HG02642 (cell line): ENCODE measurements around the gene COPS3.
"Not testable (repeated sequence)": the region's sequence is repeated elsewhere in the genome, so short reads cannot be mapped to it uniquely, and the experiment has no call there.

Experiments used
- ATAC-seq: cut with Tn5 transposase; IDR thresholded peaks from one replicate; pipeline ENCODE4 v1.9.1; 2021; ENCODE audit warnings: mild to moderate bottlenecking; ENCODE audit not compliant: unreplicated experiment, poor library complexity

The COPS3 gene

DNA sequence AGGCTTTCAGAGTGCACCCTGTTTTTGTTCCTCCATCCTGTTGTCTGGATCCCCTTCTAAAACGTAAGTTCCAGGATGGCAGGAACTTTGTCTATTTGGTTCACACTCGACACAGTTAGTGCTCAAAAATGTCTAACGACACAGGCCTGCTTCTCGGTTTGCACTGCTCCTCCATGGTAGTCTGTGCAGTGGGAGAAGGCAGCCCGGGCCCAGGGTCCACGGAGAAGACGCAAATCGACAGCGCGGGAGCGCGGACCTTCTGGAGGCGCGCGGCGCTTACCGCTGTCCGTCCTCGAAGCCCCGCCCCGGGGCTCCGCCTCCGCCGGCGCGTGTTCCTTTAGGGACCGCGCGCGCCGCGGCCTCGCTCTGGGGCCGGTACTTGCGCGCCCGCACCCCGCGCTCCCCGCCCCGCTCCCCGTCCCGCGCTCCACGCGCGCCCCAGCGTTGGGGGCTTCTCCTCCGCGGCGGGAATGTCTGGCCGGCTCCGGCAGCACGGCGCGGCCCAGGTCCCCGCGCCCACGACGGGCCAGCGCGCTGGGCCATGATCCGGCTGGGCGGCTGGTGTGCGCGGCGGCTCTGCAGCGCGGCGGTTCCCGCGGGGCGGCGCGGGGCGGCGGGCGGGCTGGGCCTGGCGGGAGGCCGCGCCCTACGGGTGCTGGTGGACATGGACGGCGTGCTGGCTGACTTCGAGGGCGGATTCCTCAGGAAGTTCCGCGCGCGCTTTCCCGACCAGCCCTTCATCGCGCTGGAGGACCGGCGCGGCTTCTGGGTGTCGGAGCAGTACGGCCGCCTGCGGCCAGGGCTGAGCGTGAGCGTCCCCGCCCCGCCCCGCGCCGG, 22.2 kb upstream of the COPS3 start, which contains the start of gene NT5M:
NT5M (plus strand) TSS at position 364 of the 837 bp plus-strand sequence; CDS start at position 542, 178 bp downstream.
- peak; percentile 65 for ATAC-seq

DNA sequence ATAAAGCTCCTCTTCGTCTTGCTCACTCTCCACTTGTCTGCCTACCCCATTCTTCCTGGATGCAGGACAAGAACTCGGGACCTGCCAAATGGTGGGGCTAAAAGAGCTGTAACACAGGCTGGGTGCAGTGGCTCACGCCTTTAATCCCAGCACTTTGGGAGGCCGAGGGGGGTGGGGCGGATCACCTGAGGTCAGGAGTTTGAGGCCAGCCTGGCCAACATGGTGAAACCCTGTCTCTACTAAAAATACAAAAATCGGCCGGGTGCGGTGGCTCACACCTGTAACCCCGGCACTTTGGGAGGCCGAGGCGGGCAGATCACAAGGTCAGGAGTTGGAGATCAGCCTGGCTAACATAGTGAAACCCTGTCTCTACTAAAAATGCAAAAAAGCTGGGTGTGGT, 20.6 kb upstream of the COPS3 start:
- ATAC-seq: not testable (repeated sequence)

DNA sequence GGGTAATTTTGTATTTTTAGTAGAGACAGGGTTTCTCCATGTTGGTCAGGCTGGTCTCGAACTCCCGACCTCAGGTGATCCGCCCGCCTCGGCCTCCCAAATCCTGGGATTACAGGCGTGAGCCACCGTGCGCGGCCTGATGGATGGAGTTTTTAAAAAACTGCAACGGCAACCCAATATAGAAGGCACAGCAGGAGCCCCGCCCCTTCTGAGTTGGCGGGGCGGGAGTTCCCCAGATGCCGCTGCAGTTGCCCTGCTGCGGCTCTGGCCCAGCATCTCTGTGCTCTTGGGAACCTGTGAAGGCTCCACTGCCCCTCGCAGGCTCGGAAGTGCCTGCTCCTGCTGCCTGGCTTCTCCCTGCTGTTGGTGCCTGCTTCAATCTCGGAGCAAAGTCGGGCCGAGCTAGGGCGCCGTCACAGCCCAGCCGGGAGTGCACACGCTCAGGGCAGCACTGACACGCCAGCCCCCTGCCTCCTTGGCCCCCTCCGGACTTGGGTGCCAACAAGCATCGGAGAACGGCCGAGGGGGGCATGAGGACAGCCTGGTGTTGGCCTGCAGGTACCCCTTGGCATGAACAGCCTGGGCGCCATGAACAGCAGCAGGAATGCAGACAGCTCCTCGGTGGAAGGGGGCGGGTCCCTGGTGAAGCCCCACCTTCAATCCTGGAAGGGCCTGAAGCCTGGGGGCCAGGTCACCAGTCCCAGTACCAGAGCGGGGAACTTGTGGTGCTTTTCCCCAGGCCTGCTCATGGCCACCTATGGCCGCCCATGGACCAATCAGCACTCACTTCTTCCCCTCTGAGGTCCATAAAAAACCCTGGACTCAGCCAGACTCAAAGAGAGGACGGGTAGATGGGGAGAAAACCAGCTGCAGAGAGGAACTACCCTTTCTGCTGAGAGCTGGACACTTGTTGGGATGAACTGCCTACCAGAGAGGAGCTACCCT, 19.9 kb upstream of the COPS3 start:
- ATAC-seq: peak; percentile 39

DNA sequence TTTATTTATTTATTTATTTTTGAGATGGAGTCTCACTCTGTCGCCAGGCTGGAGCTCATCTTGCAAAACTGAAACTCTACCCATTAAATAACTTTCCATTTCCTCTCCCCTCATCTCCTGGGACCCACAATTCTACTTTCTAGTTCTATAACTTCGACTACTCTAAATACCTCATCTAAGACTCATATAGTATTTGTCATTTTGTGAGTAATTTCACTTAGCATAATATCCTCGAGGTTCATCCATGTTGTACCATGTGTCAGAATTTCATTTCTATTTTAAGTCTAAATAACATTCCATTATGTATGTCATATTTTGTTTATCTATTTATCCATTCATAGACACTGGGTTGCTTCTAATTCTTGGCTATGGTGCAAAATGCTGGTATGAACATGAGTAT, 17.1 kb upstream of the COPS3 start:
- no peak for ATAC-seq

DNA sequence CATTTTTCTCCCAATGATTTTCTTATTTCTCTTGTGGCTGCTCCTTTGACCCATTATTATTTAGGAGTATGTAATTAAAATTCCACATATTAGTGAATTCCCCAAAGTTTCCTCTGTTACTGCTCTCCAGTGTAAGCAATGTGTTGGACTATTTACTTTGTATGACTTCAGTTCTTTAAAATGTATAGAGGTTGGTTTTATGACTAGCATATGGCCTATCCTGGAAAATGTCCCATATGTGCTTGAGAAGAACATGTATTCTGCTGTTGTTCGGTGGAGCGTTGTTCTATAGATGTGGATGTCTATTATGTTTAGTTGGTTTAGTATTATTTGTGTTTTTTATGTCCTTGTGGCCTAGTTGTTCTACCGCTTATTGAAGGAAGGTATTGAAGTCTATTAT, 16.2 kb upstream of the COPS3 start:
- ATAC-seq: no peak

DNA sequence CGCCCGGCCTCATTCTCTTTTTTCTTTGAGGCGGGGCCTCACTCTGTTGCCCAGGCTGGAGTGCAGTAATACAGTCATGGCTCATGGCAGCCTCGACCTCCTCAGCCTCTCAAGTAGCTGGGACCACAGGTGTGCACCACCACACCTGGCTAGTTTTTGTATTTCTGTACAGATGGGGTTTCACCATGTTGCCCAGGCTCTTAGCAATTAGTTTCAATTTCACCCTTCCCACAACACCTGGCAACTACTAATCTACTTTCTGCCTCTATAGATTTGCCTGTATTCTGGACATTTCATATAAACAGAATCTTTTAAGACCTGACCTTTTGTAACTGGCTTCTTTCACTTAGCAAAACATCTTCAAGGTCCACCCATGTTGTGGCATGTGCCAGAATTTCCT, 14.1 kb upstream of the COPS3 start:
- no peak for ATAC-seq

DNA sequence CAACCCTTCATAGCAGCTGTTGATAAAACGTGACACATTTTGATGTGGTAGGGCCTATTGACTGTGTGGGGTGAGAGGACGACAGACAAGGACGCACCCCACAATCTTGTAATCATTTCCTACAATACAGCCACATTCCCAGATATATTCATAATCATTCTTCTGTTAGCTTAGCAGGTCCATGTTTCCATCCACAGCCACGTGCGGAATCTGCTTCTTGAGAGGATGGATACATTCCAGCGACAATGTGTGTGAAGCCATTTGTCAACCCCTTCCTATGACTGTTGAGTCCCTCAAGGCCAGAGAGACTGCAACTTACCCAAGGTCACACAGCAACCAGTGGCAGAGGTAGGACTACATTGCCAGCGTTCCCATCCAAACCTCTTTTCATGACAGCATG, 8.7 kb upstream of the COPS3 start:
- no peak for ATAC-seq

DNA sequence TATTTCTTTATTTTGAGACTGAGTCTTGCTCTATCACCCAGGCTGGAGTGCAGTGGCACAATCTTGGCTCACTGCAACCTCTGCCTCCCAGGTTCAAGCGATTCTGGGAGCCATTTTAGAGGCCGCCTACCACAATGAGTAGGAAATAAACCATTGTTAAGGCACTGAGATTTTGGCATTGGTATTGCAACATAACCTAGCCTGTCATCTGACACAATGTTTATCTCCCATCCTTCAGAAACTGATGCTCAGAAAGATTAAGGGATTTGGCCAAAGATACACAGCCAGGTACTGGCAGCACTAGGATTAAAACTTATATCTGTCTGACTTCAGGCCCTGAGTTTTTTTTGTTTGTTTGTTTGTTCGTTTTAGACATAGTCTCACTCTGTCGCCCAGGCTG, 8.0 kb upstream of the COPS3 start:
- ATAC-seq: no peak

DNA sequence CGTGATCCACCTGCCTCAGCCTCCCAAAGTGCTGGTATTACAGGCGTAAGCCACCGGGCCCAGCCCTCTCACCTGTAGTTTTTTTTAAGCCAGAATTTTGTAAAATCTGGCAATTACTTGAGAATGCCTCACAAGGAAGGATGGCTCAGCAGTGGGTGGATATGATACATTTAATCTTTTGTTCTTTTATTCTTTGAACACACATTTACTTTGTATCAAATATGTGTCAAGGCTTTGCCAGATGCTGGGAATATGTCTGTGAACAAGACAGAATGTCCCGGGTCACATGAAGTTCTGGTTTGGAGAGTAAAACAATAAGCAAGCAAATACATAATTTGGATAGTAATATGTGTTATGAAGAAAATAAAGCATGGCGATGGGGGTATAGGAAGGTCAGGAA, 4.9 kb upstream of the COPS3 start:
- ATAC-seq: no peak

DNA sequence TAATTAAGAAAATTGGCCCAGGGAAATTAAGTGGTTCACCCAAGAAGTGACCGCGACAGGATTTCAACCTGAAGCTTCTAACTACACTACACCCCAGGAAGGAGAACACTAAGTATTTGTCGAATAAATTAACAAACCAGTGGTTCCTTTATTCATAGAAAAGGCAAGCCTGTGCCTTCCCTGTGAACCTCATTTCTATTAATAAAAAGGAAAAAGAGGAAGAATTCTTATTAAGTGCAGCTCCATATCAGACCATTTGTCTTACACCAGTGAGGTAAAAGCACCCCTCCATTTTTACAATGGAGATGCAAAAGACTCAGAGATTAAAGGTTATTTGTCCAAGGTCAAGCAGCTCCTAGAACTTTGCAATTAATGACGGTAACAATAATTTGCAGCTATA, 1.7 kb downstream of the COPS3 start:
- no peak for ATAC-seq

DNA sequence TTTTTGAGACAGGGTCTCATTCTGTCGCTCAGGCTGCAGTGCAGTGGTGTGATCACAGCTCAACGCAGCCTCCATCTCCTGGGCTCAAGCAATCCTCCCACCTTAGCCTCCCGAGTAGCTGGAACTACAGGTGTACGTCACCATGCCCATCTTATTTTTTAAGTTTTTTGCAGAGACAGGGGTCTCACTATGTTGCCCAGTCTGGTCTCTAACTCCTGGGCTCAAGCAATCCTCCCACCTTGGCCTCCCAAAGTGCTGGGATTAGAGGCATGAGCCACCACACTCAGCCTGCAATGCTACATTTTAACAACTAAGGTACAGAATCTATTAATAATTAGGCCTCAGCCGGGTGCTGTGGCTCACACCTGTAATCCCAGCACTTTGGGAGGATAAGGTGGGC, 3.6 kb downstream of the COPS3 start:
- ATAC-seq: not testable (repeated sequence)

DNA sequence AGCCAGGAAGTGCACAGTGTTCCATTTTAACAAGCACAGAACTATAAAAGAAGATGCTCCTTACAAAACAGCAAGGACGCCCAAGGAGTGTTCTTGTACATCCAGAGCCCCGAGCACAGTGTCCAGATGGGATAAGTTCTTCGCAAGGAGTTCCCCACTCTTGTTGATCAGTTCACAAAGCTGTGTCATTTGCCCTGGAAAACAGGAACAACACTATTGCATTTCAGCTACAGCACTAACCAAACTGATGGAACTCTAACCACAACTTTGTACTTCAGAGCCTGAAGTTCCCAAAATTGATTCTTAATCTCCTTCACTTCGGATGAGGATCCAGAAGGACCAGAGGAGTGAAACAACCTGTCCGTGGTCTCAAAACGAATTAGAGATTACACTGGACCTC, 5.1 kb downstream of the COPS3 start:
- no peak for ATAC-seq

DNA sequence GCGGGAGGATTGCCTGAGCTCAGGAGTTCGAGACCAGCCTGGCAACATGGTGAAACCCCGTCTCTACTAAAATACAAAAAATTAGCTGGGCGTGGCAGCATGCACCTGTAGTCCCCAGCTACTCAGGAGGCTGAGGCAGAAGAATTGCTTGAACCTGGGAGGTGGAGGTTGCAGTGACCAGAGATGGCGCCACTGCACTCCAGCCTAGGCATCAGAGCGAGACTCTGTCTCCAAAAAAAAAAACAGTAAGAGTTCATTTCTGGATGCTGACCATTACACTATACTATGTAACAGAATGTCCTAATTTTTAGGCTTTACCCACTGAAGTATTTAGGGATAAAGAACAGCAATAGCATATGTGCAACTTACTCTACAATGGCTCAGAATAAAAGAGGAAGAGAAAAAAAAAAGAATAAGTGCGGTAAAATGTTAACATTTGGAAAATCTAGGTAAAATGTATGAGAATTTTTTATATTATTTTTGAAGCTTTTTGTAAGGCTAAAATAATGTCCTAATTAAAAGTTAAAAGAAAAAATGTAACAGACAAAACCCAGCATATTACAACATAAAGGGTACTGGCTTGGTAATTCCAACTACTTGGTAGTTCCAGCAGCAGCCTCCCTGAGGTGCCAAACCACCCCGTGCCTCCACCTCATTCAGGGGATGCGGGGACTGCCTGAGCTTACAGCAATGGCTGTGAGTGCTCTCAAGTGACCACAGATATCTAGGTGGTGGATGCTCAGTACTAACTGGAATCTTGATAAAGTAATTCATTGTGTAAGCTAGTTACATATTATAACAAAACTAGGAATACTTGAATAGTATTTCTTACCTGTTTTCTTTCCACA, 10.9 kb downstream of the COPS3 start:
- no peak for ATAC-seq

DNA sequence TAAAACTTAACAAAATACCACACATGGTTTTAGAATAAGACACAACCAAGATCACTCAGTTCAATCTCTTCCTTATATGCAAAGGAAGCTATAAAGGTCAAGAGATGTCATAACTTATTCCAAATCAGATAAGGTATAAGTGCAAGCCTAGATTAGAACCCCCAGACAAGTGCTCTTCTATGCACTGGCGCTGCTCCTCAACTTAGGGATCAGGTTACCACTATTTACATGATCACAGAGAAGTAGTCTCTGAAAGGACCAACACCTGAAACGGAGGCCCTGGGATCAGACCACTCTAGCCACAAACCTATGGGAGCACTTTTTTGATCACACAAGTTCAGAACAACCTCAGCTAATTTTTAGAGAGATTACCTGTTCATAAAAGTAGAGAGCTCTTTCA, 16.6 kb downstream of the COPS3 start:
- no peak for ATAC-seq

DNA sequence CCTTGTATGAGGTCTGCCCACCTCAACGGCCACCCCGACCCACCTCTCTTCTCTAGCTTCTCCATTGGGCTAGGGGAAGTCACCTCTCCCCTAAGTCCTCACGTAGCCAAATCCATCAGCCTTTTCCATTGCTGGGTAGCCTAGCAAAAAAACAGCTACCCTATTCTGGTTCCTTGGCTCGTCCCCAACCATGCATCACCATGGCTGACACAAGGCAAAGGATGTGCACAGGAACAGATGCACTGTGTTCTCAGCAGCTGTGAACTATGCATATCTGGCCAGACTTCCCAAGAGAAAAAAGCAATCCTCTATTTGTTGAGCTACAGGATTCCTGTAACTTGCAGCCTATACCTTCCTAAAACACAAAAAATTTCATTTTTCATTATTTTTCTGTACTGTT, 22.0 kb downstream of the COPS3 start:
- ATAC-seq: no peak

DNA sequence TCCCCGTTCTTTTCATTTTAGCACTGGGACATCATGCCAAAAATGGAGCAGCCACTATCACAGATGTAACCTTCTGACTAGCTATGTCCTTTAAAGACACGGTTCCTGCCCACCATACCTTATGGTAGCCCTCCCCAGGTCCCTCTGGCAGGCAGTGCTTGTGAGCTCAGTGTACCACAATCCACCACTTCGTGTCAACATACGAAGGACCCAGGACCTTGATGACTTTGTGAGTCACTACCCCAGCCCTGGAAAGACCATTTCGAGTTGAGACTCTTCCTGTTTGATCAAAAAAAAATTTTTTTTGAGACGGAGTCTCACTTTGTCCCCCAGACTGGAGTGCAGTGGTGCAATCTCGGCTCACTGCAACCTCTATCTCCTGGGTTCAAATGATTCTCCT, 23.0 kb downstream of the COPS3 start:
- no peak for ATAC-seq

DNA sequence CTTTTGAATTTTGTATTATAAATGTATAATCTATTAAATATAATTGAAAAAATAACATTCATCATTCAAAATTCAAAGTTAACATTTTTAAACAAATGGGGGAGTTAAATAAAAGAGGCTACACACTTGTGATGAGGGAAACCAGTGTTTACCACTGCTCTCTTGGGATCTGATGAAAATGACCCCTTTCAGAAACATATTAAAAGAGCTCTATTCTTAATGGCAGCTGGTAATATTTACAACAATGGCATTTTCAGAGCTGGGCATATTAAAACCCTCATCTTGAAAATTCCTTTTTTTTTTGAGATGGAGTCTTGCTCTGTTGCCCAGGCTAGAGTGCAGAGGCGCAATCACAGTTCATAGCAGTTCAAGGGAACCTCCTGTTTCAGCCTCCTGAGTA, 24.7 kb downstream of the COPS3 start:
- no peak for ATAC-seq

DNA sequence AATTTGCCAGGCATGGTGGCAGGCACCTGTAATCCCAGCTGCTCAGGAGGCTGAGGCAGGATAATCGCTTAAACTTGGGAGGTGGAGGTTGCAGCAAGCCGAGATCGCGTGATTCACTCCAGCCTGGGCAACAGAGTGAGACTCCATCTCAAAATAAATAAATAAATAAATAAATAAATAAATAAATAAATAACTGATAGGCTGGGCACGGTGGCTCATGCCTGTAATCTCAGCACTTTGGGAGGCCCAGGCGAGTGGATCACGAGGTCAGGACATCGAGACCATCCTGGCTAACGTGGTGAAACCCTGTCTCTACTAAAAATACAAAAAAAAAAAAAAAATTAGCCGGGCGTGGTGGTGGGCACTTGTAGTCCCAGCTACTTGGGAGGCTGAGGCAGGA, 25.4 kb downstream of the COPS3 start:
- ATAC-seq: not testable (repeated sequence)

DNA sequence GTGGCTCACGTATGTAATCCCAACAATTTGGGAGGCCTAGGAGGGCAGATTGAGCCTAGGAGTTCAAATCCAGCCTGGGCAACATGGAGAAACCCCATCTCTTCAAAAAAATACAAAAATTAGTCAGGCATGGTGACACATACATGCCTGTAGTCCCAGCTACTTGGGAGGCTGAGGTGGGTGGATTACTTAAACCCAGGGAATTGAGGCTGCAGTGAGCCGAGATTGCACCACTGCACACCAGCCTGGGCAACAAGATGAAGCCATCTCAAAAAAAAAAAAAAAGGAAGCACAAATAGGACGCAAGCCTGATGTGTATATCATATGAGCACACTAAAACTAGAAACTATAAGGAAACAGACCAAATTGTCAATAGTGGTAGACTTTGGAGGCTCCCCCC, 27.0 kb downstream of the COPS3 start:
- no peak for ATAC-seq

DNA sequence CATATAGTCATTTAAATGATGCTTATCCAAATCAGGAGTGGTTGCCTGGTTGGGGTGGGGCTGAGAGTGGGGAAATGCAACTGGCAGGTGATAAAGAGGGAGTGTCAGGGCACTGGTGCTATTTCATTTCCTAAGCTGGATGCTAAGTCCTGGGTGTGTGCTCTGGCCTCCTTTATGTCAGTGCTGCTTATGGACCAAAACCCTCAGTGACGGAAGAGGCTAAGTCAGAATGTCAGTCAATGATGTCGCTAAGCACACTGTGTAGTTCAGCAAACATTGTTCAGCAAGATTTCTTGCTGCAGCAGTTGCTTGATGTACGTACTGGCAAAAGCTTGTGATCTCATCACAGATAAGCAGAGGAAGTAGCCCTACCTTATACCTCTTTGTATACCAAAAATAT, 27.6 kb downstream of the COPS3 start:
- no peak for ATAC-seq
